ENCODE results near the gene SCG2.

SCG2 gene, protein sequence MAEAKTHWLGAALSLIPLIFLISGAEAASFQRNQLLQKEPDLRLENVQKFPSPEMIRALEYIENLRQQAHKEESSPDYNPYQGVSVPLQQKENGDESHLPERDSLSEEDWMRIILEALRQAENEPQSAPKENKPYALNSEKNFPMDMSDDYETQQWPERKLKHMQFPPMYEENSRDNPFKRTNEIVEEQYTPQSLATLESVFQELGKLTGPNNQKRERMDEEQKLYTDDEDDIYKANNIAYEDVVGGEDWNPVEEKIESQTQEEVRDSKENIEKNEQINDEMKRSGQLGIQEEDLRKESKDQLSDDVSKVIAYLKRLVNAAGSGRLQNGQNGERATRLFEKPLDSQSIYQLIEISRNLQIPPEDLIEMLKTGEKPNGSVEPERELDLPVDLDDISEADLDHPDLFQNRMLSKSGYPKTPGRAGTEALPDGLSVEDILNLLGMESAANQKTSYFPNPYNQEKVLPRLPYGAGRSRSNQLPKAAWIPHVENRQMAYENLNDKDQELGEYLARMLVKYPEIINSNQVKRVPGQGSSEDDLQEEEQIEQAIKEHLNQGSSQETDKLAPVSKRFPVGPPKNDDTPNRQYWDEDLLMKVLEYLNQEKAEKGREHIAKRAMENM

GRCh38 chr2:223601932-223602666 lies at the start of gene SCG2:
Gene SCG2 (minus strand): TSS chr2:223602361. CDS start chr2:223599282, 3,079 bp downstream.
- DNase-seq (ENCODE audit: low read depth) = no peak

- no peak for DNase-seq (ENCODE audit: low read depth)
Observed at GRCh38 chr2:223649554-223650533, 47.7 kb upstream of the SCG2 start.

GRCh38 chr2:223648755-223649154 lies 46.6 kb upstream of the SCG2 start:
- no peak for DNase-seq (ENCODE audit: low read depth)

GRCh38 chr2:223647258-223647952 lies 45.2 kb upstream of the SCG2 start:
- no peak for DNase-seq (ENCODE audit: low read depth)

- no peak for DNase-seq (ENCODE audit: low read depth)
Observed at GRCh38 chr2:223644136-223644535, 42.0 kb upstream of the SCG2 start.

- DNase-seq (ENCODE audit: low read depth) = no peak
Observed at GRCh38 chr2:223643309-223643708, 41.1 kb upstream of the SCG2 start.

DNA sequence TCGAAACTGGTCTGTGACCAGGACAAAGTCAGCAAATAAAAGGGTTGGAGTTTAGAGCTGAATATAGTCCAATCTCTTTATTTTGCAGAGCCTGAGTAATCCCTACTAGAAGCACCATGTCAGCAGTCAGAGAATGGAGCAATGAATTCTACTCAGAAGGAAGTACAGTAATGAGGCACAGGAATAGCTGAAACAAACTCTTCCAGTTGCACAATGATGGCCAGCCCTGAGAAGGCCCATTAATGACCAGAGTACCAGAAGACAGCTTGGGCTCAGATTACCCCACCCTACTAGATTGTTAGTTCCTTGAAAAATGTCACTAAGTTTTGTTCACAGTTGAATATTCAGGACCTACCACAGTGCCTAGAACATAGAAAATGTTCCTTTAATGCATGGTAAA lies 40.3 kb upstream of the SCG2 start:
- DNase-seq (ENCODE audit: low read depth) = no peak

DNA sequence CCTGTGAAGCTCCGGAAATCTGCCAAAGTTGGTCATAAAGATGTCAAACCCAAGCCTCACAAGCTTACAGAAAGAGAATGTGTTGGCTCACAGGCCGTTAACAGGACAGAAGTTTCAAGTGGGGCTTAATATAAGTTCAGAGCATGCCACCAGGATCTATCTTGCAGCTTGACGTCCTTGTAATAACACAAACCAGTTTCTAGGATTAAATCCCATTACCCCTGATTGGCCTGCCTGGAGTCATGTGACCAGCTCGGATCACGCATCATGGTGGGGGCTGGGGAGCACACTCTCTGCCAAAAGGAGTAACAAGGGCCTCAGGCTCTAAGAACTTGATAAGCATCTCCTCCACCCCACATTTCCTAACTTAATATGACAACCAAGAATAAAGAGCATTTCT lies 38.9 kb upstream of the SCG2 start:
- no peak for DNase-seq (ENCODE audit: low read depth)

DNA sequence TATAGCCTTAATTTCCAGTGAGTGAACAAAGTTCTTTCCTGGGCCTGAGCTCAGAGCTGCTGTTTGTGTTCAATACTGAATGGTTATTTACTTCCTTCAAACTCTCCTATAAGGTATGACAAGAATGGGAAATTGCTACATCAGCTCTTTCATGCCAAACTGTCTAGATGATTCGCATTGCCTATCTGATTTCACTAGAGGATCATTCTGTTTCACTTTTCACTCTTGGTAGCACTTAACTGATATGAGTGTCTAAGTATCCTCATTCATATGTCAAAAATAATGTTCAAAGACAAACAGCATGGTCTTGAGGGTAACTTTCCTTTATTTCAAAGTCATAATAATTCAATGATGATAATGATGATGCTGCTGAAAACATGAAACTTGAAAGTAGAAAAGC lies 32.9 kb upstream of the SCG2 start:
- no peak for DNase-seq (ENCODE audit: low read depth)

DNA sequence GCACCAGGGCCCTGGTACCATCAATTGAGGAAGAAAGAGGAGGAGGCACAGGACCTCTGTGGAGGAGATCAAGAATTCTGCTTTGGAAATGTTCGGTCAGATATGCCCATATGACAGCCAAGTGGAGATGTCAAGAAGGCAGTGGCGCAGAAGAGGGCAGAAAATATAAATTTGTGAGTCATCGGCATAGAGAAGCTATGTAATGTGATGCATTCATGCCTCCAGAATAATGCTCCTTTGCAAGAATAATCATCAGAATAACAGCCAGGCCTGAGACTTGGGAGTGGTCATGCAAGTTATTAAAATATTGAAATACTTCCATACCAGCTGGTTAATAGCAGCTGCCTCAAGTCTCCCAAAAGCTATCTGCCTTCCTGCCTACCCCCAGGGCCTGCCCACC lies 32.1 kb upstream of the SCG2 start:
- DNase-seq (ENCODE audit: low read depth) = no peak

DNA sequence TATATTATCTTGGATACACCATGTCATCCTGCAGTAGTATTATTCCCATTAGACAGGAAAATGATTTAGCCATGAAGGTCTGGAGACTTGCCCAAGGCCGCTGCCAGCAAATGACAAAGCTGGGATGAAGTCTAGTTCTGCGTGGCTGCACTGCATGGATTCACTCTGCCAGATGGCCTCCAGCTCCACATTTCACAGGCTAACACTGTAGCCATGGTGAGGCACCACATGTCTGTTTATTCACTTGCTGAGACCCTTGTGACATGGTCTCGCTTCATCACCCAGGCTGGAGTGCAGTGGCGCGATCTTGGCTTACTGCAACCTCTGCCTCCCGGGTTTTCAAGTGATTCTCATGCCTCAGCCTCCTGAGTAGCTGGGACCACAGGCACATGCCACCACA lies 31.5 kb upstream of the SCG2 start:
- no peak for DNase-seq (ENCODE audit: low read depth)

DNA sequence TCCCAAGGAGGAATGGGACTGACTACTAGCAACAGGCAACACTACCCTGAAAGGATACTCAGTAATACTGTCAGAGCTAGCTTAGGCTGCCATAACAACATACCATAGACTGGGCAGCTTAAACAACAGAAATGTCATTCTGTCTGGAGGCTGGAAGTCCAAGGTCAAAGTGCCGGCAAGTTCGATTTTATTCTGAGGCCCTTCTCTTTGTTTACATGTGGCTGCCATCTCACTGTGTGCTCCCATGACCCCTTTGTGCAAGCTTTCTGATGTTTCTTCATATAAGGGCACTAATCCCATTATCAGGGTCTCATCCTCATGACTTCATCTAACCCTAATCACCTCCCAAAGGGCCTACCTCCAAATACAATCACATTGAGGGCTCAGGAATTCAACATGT lies 30.7 kb upstream of the SCG2 start:
- no peak for DNase-seq (ENCODE audit: low read depth)

DNA sequence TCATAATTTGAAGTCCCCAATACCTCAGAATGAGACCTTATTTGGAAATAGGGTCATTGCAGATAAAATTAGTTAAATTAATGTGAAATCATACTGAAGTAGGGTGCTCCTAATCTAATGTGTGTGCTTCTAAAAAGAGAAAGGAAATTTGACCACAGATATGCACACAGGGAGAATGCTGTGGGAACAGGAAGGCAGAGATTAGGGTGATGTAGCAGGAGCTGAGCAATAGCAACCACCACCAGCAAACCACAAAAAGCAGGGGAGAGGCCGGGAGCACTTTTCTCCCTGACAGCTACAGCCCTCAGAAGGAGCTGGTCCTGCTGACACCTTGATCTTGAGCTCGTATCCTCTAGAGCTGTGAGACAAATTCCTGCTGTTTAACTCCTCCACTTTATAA lies 24.6 kb upstream of the SCG2 start:
- no peak for DNase-seq (ENCODE audit: low read depth)

DNA sequence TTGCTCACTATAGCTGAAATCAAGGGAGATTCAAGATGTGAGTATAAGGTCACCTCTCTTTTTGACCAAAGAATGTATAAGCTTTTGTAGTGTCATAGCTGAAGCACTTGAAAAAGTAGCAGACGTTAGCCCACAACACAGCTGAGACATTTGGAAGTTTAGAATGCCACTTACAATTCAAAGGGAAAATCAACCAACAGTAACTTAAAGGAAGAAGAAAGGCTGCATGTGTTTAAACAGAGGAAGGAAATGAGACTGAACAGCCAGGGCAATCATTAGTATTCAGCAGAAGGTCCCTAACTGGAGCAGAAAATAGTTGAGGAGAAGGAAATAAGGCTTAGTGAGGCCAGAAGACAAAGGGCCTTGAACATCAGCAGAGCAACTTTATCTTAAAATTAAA lies 23.5 kb upstream of the SCG2 start:
- DNase-seq (ENCODE audit: low read depth) = no peak

- DNase-seq (ENCODE audit: low read depth) = no peak
Observed at GRCh38 chr2:223621901-223622300, 19.7 kb upstream of the SCG2 start.

- DNase-seq (ENCODE audit: low read depth) = no peak
Observed at GRCh38 chr2:223619486-223620129, 17.4 kb upstream of the SCG2 start.

DNA sequence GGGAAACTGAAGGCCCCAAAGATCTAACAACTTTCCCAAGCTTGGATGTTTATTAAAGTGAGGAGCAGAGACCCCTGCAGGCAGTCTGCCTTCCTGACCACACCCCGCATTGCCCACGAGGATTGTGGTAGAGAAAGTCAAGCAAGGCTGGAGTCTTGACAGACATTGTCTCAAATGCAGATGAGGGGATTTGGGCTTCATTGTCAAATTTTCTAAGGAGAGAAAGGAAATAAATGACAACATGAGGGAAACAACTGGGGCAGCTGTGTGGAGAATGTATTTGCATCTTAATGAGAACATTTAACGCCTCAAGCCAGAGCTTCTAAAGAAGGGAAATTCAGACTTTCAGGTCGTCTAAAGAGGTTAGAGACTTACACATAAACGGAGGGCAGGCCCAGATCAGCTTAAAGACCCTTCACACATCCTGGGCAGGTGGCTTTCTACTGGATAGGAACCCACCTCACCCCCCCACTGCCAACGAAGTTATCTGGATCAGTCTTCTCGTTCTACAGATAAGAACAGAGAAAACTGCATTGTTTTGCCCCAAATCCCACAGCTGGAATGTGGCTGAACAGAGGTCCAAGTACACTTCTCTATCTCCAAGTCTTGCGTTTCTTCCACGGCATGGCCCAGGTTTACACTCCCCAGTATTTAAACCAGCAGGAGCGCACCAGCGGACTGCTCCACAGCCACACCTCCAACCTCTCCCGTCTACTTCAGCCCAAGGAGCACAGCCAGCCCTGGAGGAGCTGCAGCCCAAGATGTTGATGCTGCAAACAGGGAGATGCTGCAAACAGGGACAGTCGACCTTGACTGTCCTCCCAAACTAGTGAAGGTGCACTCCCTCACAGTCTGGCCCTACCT lies 16.2 kb upstream of the SCG2 start:
- no peak for DNase-seq (ENCODE audit: low read depth)

GRCh38 chr2:223614534-223614933 lies 12.4 kb upstream of the SCG2 start:
- no peak for DNase-seq (ENCODE audit: low read depth)

- DNase-seq (ENCODE audit: low read depth) = no peak
Observed at GRCh38 chr2:223613017-223613950, 11.1 kb upstream of the SCG2 start.

Measured in T-helper 22 cell (primary cell).